Peyer's patch (tissue), 4 donors: Measurements from ENCODE around the gene NGFR.

Experiments
- POLR2A ChIP-seq, 2 donors: fragments of 450-650 bp; IDR thresholded peaks; one replicate each; pipeline ENCODE4 v1.5.1; 2017; ENCODE audit warnings: antibody characterized with exemption in 2 of 2, mild to moderate bottlenecking in 2 of 2, moderate library complexity in 2 of 2
- TF ChIP-seq, protein P1 (sequence below), 6 experiments: fragments of 450-650 bp in 4 of 6; fragments of 200-600 bp in 2 of 6; sonication (generic) in 1 of 6; IDR thresholded peaks; one replicate each; pipeline ENCODE4 v1.5.1; 2017 to 2019; ENCODE audit warnings: antibody characterized with exemption in 6 of 6, mild to moderate bottlenecking in 3 of 6, moderate library complexity in 1 of 6

GRCh38 chr17:49477709-49478108 lies 17.4 kb upstream of the NGFR start:
- TF ChIP-seq, protein P1, sequence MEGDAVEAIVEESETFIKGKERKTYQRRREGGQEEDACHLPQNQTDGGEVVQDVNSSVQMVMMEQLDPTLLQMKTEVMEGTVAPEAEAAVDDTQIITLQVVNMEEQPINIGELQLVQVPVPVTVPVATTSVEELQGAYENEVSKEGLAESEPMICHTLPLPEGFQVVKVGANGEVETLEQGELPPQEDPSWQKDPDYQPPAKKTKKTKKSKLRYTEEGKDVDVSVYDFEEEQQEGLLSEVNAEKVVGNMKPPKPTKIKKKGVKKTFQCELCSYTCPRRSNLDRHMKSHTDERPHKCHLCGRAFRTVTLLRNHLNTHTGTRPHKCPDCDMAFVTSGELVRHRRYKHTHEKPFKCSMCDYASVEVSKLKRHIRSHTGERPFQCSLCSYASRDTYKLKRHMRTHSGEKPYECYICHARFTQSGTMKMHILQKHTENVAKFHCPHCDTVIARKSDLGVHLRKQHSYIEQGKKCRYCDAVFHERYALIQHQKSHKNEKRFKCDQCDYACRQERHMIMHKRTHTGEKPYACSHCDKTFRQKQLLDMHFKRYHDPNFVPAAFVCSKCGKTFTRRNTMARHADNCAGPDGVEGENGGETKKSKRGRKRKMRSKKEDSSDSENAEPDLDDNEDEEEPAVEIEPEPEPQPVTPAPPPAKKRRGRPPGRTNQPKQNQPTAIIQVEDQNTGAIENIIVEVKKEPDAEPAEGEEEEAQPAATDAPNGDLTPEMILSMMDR (IDR thresholded peaks at IDR 0.05): no peak
- no peak for TF ChIP-seq POLR2A (IDR thresholded peaks at IDR 0.05)
